ENCODE results near the gene TP53RK.

The TP53RK gene

DNA sequence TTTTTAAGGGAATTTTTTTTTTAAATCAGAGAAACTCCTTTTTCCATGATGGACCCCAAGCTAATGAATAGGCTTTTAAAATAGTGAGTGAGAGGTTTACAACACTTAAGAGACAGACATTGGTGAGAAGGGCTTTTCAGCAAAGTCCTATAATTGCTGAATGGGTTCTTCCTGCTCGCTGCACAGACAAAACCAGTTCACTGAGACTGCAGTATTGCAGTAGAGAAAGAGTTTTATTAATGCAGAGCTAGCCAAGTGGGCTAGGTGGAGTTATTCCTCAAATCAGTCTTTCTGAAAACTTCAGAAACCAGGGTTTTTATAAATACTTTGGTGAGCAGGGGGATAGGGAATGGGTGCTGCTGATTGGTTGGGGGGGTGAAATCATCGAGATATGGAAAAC is 17.0 kb upstream of the TP53RK start:
- no peak for DNase-seq (ENCODE audit: low read depth in 2 of 2)

DNA sequence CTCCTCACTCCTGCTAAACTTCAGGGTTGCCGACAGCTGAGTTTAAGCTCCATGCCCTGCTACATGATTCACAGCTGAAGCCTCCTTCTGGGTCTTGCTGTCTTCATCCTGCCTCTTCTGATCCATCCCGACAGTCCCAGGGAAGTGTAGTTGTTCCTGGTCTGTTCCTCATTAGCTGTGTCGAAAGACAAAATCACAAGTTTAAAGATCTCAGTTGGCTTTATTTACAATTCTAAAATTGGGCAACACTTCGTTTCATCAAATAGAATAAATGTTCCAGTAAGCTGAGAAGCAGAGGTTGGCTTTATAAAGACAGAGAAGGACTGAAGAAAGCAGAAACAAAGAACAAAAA is 16.1 kb upstream of the TP53RK start:
- DNase-seq (ENCODE audit: low read depth in 2 of 2) = no peak

DNA sequence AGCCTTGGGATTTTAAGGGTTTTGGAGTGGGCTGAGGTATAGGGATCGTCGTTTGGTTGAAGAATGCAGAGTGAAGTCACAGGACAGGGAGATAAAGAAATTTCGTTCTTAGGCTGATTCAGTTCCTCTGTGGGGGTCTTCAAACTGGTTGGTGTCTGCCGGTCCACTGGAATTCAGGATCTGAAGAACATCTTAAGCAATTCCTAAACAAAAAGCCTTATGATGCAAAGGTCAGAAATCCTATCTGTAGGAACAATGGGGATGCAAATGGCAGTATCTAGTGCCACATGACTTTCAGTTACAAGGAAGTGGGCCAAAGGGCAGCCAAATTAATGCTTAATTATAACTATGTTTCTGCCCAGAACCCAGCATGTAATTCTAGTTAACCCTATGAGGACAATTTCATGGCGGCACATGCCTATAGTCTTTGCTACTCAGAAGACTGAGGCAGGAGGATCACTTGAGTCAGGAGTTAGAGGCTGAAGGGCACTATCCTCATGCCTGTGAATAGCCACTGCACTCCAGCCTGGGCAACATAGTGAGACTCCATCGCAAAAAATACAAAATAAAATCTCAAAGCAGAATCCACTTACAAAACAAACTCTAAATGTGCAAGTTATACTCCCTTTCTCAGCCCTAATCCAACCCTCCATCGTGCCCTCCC is 15.6 kb upstream of the TP53RK start:
- no peak for DNase-seq (ENCODE audit: low read depth in 2 of 2)

DNA sequence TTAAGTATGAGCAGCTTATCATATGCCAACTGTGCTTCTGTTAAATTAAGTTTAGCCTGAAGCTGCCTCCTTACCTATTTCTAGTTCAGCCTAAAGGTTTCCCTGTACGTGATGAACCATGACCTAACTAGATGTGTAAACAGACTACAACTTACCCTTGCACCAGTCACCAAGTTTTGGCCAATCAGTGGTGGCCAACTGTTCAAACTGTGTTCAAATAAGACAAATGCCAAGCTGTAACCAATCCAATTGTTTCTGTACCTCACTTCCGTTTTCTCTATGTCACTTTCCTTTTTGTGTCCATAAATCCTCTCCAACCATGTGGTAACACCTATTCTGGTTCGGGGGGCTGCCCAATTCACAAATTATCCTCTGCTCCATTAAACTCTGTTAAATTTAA is 14.2 kb upstream of the TP53RK start:
- no peak for DNase-seq (ENCODE audit: low read depth in 2 of 2)

DNA sequence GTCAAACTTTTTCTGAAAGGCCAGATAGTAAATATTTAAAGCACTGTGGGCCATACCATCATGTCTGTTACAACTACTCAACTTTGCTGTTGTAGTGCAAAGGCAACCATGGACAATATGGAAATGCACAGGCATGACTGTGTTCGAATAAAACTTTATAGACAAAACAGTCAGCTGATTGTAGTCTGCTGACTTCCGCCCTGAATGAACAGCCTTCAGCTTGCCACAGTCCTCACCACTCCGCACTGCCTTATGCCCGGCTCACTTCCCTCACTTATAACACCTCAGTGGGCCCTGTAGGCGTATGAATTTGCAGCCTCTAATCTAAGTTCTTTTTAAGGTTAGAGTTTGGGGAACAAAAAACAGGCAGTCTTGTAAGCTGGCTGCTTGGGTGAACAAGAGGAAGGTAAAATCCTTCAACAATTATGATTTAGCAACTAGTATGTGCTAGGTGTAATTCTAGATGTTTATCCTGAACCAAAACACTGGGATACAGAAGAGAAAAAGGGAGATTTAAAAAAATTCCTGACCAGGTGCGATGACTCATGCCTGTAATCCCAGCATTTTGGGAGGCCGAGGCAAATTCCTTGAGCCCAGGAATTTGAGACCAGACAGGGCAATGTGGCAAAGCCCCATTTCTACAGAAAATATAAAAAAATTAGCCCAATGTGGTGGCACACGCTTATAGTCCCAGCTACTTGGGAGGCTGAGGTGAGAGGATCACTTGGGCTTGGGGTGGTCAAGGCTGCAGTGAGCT is 13.4 kb upstream of the TP53RK start:
- DNase-seq (ENCODE audit: low read depth in 2 of 2) = no peak

DNA sequence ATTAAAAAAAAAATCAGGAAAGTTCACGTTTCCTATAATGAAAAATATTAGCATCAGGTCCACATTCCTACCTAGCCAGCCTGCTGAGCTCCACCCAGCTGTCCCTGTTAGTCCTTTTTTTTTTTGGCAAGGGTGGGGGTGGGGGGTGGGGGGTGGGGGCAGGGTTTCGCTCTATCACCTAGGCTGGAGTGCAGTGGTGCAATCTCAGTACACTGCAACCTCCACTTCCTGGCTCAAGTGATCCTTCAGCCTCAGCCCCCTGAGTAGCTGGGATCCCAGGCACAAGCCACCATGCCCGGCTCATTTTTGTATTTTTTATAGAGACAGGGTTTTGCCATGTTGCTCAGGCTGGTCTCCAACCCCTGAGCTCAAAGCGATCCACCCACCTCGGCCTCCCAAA is 12.7 kb upstream of the TP53RK start:
- DNase-seq (ENCODE audit: low read depth in 2 of 2) = no peak

DNA sequence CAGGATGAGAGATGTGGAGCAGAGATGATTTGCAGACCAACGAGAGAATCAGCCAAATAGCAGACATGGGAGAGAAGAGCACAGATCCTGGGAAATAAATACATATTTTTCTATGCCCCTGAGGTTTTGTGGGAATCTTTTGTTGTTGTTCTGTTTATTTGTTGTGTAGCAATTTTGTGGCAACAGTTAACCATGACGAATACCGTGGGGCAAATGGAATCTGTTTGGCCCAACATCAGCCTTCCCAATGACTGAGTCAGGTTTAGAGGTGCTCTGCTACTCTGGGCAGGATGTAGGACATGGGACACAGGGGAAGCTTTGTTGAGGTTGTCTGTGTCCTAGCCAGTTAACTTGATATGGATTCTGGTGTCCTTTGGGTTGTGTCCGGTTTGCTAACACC is 12.3 kb upstream of the TP53RK start:
- no peak for DNase-seq (ENCODE audit: low read depth in 2 of 2)

DNA sequence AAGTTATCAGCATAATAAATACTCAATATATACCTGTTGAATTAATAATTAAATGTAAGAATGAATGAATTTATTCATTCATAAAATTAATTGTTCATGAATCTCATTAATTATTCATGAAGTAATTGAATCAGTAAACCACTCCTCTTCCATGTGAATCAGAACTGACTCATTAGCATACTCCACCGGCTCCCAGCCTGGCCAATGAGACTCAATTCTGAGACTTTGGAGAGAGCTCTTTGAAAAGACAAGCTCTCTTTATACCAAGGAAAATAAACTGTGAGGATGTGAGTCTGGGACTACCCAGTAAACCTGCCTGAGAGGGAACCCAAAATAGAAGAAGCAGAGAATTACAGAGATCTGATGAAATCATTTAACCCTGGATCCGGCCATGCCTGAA is 11.8 kb upstream of the TP53RK start:
- no peak for DNase-seq (ENCODE audit: low read depth in 2 of 2)

DNA sequence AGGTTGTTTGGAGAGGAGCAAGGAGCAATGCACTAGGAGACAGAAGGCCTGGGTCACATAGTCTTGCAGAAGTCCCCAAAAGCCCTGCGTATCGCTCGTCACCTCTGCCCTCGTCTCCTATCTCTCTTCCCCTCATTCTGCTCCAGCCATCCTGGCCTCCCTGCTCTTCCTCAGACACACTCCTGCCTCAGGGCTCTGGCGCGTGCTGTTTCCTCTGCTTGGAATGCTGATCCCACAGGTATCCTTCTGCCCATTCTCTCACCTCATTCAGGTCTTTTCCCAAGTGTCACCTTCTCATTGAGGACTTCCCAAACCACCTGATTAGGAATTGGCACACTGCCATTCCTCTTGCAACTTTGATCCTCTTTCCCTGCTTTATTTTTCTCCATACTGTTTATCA is 11.2 kb upstream of the TP53RK start:
- no peak for DNase-seq (ENCODE audit: low read depth in 2 of 2)

DNA sequence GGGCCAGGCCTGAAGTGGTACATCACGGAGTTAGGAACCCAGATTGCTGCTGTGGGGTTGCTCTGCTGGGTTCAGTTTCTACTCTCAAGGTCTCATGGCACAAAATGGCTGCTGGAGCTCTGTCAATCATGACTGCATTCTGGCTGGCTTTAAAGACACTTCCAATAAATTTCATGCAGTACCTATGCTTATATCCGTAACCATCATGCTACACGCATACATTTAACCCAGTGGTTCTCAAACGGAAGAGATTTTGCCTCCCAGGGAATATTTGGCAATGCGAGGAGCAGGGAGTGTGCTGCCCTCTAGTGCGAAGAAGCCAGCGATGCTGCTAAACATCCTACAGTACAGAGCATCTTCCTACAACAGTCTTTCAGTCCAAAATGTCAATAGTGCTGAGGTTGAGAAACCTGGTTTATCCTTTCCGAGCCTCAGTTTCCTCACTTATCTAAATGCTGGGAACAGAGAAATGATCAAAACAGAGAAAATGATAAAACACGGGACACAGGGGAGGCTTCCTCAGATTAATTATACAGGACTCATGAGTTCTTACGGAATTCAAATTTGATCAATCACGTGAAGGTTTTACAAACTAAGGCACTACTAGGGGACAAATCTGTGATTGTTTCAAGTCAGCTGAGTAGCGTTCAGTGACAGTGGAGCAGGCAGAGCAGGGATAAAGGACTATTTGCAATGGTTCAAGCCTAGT is 10.6 kb upstream of the TP53RK start:
- no peak for DNase-seq (ENCODE audit: low read depth in 2 of 2)

DNA sequence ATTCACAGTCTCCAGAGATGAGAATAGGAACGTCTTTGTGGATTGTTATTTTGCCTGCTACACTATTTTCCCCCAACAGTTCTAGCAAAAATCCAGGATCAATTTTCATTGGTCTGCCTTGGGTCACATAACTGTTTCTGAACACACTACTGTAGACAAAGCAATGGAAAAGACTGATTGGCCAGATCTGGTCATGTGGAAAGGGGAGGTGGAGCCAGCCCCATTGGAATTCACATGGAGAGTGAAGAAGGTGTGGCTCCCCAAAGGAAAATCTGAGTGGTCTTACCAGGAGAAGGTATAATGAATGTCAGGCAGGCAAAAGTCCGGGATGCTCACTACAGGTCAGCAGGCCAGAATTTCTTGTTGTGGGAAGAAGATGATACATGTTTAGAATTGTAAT is 9.5 kb upstream of the TP53RK start:
- DNase-seq (ENCODE audit: low read depth in 2 of 2) = no peak

DNA sequence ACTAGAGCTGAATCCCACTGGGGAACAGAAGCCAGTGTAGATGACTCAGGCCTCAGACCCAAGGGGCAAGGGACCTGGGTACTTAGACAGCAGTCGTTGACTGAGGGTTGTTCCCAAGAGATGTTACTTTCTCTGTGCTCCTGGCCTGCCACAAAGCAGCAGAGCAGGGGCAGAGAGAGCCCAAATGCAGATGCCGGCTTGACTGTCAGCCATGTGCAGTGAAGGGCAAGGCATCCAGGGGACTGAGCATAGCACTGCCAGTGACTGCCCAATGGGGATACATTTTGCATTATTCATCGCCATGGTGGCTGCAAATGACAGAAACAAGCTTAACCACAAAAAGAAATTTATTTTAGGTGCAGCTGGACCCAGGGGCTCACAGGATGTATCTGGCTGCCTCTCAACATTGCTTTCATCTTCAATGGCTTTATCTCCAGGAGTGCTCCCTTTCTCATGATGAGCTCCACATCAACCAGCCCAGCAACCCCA is 7.6 kb upstream of the TP53RK start:
- no peak for DNase-seq (ENCODE audit: low read depth in 2 of 2)

DNA sequence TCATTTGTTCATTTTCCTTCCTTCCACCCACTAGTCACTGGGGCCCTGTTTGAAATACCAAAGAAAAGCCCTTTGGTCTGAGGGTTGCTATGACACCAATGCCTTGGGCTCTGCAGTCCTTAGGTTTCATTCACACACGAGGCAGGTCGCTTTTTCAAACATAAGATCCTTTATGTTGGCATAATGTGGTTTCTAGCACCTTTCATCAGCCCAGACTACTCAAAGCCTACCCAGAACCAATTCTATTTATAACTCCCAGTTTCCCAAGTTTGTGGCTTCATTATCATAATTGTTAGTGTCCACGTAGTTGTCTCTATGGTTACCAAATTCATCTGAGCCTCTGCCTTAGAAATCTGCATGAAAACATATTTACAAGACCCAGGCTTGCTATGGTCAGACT is 6.6 kb upstream of the TP53RK start:
- DNase-seq (ENCODE audit: low read depth in 2 of 2) = no peak

DNA sequence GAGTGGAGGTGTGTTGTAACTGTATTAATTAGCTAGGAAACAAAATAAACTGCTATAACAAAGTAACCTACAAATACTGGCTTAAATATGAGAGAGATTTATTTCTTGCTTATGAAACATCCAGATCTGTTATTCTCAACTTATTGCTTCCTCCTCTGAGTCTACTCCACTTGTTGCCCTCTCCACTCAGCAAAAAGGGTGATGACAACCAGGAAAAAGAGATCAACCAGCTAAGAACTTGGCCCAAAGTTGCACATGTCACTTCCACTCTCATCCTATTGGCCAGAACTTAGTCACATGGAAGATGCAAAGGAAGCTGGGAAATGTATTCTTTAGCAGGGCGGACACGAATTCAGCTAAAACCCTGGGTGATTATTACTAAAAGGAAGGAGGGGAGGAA is 5.2 kb upstream of the TP53RK start:
- DNase-seq (ENCODE audit: low read depth in 2 of 2) = no peak

DNA sequence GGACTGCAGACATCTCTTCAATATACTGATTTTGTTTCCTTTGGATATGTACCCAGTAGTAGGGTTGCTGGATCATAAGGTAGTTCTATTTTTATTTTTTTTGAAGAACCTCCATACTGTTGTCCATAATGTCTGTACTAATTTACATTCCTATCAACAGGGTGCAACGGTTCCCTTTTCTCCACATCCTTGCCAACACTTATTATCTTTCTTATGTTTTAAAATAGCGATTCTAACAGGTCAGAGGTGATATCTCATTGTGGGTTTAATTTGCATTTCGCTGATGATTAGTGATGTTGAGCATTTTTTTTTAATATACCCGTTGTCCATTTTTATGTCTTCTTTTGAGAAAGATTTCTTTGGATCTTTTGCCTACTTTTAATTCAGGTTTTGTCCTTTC is 2.0 kb upstream of the TP53RK start:
- no peak for DNase-seq (ENCODE audit: low read depth in 2 of 2)

DNA sequence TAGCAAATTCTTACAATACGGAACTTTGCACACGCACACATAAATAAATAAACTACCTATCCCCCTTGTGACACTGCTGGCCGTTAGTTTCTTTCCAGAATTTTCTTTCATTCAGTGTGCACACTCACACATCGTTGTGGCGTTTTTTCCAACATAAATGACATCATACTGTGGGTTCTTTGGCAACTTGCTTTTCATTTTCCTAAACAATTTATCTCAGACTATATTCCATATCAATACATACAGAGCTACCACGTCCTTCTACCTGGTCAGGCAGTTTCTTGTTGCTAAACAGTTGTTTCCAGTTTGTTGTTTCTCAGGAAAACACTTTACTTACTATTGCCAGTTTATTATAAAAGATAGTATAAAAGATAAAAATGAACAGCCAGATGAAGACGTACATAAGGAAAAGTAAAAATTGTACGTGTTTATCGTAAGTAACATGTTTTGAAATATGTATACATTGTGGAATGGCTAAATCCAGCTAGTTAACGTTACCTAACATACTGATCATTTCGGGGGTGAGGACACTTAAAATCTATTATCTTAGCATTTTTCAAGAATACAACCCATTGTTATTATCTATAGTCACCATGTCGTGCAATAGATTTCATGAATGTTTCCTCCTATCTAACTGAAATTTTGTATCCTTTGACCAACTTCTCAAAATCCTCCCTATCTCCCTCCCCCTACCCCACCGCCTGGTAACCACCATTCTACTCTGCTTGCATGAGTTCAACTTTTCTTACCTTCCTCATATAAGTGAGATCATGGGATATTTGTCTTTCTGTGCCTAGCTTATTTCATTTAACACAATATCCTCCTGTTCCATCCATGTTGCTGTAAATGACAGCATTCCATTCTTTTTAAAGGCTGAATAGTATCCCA is 1.2 kb upstream of the TP53RK start:
- DNase-seq (ENCODE audit: low read depth in 2 of 2) = no peak

DNA sequence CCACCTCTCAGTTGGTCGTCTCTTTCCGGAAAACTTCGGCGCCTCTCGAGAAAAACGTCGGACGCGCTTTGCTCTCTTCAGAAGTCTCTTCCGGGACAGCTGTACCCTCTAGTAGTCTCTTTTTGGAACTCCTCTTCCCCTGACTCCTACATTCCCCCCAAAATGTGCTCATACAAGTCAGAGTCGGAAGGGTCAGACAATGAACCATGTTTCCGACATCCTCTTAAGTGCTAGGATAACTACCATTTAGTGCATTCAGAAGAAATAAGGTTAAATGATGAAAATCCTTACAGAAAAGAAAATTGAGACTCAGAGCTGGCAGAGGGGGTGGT is 476 bp upstream of the TP53RK start:
- DNase-seq (ENCODE audit: low read depth in 2 of 2) = no peak

DNA sequence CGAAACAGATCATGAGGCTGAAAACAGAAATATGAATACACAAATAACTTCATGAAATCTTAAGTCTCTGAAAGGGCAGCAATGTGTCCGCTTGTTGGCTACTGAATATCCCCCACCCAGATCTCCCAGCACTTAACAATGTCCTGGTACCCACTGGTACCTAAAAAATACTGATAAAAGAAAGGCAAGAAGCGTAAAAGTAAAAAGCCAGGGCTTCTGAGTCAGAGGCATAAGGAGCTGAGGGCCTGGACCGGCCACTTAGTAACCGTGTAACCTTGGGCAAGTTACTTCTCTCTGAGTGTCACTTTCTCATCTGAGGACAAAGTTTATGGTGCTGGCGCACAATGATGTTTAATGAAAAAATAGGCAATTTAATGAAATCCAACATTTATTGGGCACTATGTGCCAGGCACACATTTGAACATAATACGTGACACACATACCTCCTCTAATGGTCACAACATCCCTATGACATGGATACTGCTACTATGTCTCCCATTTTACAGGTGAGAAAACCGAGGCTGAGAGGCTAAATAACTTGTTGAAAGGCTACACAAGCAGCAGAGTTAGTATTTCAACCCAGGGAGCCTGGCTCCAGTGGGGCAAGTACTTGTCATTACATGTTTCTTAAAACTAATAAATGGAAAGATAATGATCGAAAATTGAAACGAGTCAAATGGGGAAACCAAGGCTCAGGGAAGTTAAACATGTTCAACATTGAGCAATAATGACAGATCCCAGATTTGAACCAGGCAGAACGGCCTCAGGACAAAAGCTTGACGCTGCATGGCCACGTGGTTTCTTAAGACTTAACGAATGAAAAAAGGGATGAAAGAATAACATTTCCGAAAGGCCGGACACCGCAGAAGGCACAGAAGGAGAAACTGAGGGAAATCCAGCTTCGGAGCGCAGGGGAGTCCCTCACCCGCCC is 828 bp downstream of the TP53RK start:
- no peak for DNase-seq (ENCODE audit: low read depth in 2 of 2)

DNA sequence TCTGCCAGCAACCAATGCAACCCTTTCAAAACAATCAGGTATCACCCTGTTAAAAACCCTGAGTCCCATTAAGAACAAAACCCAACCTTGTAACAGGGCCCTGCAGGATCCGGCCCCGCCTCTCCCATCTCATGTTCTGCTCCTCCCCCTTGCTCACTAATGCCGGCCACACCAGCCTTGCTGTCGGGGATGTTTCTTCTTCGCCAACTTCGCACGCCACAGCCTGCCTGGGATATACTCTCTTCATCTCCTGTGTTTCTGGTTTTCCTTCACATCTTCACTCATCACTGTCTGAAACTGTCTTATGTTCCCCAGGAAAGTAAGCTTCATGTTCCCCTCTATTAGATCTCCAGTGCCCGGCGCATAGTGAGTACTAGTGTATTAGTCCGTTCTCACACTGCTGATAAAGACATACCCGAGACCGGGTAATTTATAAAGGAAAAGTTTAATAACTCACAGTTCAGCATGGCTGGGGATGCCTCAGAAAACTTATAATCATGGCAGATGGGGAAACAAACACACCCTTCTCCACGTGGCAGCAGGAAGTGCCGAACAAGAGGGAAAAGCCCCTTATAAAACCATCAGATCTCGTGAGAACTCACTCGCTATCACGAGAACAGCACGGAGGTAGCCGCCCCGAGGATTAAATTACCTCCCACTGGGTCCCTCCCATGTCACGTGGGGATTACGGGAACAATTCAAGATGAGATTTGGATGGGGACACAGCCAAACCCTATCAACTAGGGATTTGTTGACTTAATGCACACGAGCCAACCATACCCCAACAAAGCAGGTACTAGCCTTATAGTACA is 5.1 kb downstream of the TP53RK start:
- DNase-seq (ENCODE audit: low read depth in 2 of 2) = no peak

DNA sequence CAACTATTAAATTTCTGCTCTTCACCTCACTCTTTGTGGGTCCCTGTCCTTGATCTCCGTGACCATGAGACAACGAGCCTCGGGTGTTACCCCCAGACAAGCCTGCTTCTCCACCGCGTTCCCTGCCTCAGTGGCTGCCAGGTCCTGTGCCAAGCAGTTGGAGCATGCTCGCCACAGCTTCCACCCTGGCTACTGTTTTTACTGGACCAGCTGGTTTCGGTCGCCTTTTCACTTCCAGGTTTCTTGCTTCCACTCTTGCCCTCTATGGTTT is 5.6 kb downstream of the TP53RK start:
- DNase-seq (ENCODE audit: low read depth in 2 of 2) = no peak
